ENCODE measurements around the gene SRGAP3. TPM values are rescaled to one million over a fixed set of nuclear protein-coding genes. Genes with fewer than 3 reads are reported as not detected.

SRGAP3 gene
- total and polyA plus RNA-seq, 5 donors = 1.4 to 7.9 (median 2.7) TPM

- intact Hi-C loops (cut with DNase I) = no loop called here
- peaks cover 2% of the 10 kb centered on the region for H3K4me1 ChIP-seq (ENCODE audit: control insufficient read depth, insufficient read depth, low read length)
- no peak for ATAC-seq
Observed at GRCh38 chr3:8992854-8993253, 256.6 kb downstream of the SRGAP3 start.

DNA sequence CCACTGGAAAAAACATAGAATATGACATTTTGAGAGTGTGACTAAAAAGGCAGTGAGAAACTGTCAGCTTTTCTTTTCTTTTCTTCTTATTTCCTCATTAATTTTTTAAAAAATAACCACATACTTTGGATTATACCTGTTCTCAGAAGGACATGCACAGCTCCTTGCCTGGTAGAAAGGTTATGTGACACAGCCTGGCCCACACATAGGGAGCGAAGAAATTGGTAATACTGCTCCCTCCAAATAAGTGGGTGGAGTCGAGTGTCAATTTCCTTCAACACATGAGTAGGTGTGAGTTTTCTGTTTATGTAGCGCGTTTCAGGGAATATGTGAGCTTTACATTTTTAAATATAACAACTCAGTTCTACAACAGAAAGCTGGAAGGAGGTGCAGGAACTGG is 257.2 kb downstream of the SRGAP3 start:
- ATAC-seq (no peak), DNase-seq (no peak)
- H3K4me1 ChIP-seq (ENCODE audit: control insufficient read depth, insufficient read depth, low read length) = peaks cover 2% of the 10 kb centered on the region
- intact Hi-C loops (cut with DNase I) = no loop called here
- WGBS = 87% methylated on average over 4 of the region's 4 CpGs
- no peaks in the 10 kb centered on the region for H3K9me3 ChIP-seq (ENCODE audit: control insufficient read depth, low read length)
- H3K27me3 ChIP-seq (ENCODE audit: control insufficient read depth, insufficient read depth) = no peaks in the 10 kb centered on the region
- no peak overlapping the region for H3K4me3 ChIP-seq (ENCODE audit: low read length)
- H3K27ac ChIP-seq (ENCODE audit: low read length) = no peak overlapping the region

More at GRCh38 chr3:8992854-8993253, 256.6 kb downstream of the SRGAP3 start:
- no peak for DNase-seq
- Histone ChIP-seq H3K27me3 (ENCODE audit: control insufficient read depth, insufficient read depth) (no peaks in the 10 kb centered on the region), H3K4me3 (ENCODE audit: low read length) (no peak overlapping the region), H3K27ac (ENCODE audit: low read length) (no peak overlapping the region), H3K9me3 (ENCODE audit: control insufficient read depth, low read length) (no peaks in the 10 kb centered on the region)
- WGBS = 80% methylated on average over 11 of the region's 11 CpGs

GRCh38 chr3:8990266-8991215 is 258.9 kb downstream of the SRGAP3 start:
- Histone ChIP-seq H3K27me3 (ENCODE audit: control insufficient read depth, insufficient read depth) (no peaks in the 10 kb centered on the region), H3K4me1 (ENCODE audit: control insufficient read depth, insufficient read depth, low read length) (no peaks in the 10 kb centered on the region), H3K4me3 (ENCODE audit: low read length) (no peak overlapping the region), H3K9me3 (ENCODE audit: control insufficient read depth, low read length) (no peaks in the 10 kb centered on the region), H3K27ac (ENCODE audit: low read length) (no peak overlapping the region)
- intact Hi-C loops (cut with DNase I) = no loop called here
- ATAC-seq (no peak), DNase-seq (peak in 1 of 3 donors; percentile 40)
- WGBS = 94% methylated on average over 36 of the region's 36 CpGs

DNA sequence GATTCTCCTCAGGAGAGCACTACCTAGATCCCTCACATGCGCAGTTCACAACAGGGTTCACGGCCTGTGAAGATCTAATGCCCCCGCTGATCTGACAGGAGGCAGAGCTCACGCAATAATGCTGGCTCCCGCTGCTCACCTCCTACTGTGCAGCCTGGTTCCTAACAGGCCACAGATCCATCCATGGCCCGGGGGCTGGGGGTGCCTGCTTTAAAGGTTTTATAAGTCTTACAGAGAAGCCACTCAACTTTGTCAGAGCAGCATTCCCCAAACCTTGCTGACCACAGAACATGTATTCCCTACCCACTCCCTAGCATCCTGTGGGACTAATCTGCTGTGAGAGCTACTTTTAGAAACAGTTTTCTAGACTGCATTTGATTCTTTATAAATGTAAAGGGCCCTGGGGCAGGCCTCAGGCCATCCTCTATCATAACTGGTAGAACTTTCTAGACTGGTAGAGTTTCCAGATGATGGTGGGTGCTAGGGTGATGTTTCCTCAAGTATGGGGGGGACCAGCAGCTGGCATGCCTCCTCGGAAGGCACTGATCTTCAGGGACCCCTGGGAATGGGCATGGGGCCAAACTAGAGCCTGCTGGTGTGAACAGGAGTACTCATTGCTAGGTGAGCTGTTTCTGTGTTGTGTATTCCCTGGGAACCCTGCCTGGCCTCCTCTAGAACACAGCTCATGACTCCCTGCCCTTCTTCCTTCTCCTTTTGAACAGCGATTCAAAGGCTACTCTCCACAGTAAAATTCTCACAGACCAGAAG is 260.5 kb downstream of the SRGAP3 start:
- Histone ChIP-seq H3K27me3 (ENCODE audit: control insufficient read depth, insufficient read depth) (no peaks in the 10 kb centered on the region), H3K9me3 (ENCODE audit: control insufficient read depth, low read length) (no peaks in the 10 kb centered on the region), H3K4me3 (ENCODE audit: low read length) (no peak overlapping the region), H3K27ac (ENCODE audit: low read length) (no peak overlapping the region), H3K4me1 (ENCODE audit: control insufficient read depth, insufficient read depth, low read length) (no peaks in the 10 kb centered on the region)
- DNase-seq = no peak
- intact Hi-C loops (cut with DNase I) = loop anchor here in 3 of 4 donors (2.0 to 5.0 kb wide), 3 partner anchors 78 to 313 kb away; no protein-coding TSS in a partner anchor
- WGBS = 90% methylated on average over 8 of the region's 8 CpGs
- no peak for ATAC-seq

DNA sequence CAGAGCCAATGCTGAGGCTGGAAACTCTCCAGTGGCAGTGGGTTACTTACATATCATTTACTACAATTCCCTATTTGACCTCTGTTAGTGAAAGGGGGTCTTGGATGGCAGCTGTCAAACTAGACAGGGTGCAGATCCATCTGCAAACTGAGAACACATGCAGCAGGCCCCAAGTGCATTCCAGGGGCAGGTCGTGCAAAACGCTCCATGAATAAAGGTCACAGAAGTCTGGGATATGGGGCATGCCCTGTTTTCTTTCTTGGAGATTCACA is 261.1 kb downstream of the SRGAP3 start:
- intact Hi-C loops (cut with DNase I) = loop anchor here in 3 of 4 donors (2.0 to 5.0 kb wide), 3 partner anchors 78 to 314 kb away; no protein-coding TSS in a partner anchor
- ATAC-seq (no peak), DNase-seq (no peak)
- no peak overlapping the region for H3K27ac ChIP-seq (ENCODE audit: low read length)
- no peaks in the 10 kb centered on the region for H3K4me1 ChIP-seq (ENCODE audit: control insufficient read depth, insufficient read depth, low read length)
- no peak overlapping the region for H3K4me3 ChIP-seq (ENCODE audit: low read length)
- no peaks in the 10 kb centered on the region for H3K27me3 ChIP-seq (ENCODE audit: control insufficient read depth, insufficient read depth)
- WGBS = 61% methylated on average over 2 of the region's 2 CpGs
- no peaks in the 10 kb centered on the region for H3K9me3 ChIP-seq (ENCODE audit: control insufficient read depth, low read length)

GRCh38 chr3:8987645-8988383 is 261.6 kb downstream of the SRGAP3 start:
- DNase-seq (peak; percentile 58 to 86 (median 77)), ATAC-seq (peak; percentile 54 to 68)
- no peak overlapping the region for H3K4me3 ChIP-seq (ENCODE audit: low read length)
- H3K4me1 ChIP-seq (ENCODE audit: control insufficient read depth, insufficient read depth, low read length) = no peaks in the 10 kb centered on the region
- WGBS = 32% methylated on average over 15 of the region's 15 CpGs
- H3K27ac ChIP-seq (ENCODE audit: low read length) = no peak overlapping the region
- no peaks in the 10 kb centered on the region for H3K9me3 ChIP-seq (ENCODE audit: control insufficient read depth, low read length)
- intact Hi-C loops (cut with DNase I) = loop anchor here in 3 of 4 donors (2.0 to 5.0 kb wide), 3 partner anchors 79 to 314 kb away; no protein-coding TSS in a partner anchor
- H3K27me3 ChIP-seq (ENCODE audit: control insufficient read depth, insufficient read depth) = no peaks in the 10 kb centered on the region

- WGBS = 82% methylated on average over 6 of the region's 6 CpGs
- Histone ChIP-seq H3K27me3 (ENCODE audit: control insufficient read depth, insufficient read depth) (no peaks in the 10 kb centered on the region), H3K4me1 (ENCODE audit: control insufficient read depth, insufficient read depth, low read length) (no peaks in the 10 kb centered on the region), H3K4me3 (ENCODE audit: low read length) (no peak overlapping the region), H3K27ac (ENCODE audit: low read length) (no peak overlapping the region), H3K9me3 (ENCODE audit: control insufficient read depth, low read length) (no peaks in the 10 kb centered on the region)
- ATAC-seq = no peak
- intact Hi-C loops (cut with DNase I) = loop anchor here in 2 of 4 donors (5.0 kb wide), 2 partner anchors 80 to 315 kb away; no protein-coding TSS in a partner anchor
- DNase-seq = no peak
Observed at GRCh38 chr3:8987226-8987625, 262.2 kb downstream of the SRGAP3 start.

DNA sequence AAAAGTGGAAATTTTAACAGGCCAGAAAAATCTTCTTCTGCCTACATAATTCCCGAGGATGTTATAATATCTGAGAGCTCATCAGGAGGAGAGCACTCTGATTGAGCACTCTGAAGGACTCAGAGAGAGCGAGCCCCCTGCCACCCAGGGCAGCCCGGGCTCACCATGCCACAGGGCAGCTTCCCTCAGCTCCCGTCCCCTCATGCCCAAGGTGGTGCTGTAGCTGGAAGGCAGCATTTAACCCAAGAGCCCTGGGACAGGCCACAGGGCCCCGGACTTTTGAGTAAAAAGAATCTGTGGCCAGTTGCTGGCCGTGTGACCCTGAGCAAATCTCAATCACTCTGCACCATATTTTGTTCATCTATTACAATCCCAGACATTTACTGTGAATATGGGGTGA is 262.7 kb downstream of the SRGAP3 start:
- Histone ChIP-seq H3K4me3 (ENCODE audit: low read length) (no peak overlapping the region), H3K27ac (ENCODE audit: low read length) (no peak overlapping the region), H3K9me3 (ENCODE audit: control insufficient read depth, low read length) (no peaks in the 10 kb centered on the region), H3K27me3 (ENCODE audit: control insufficient read depth, insufficient read depth) (no peaks in the 10 kb centered on the region), H3K4me1 (ENCODE audit: control insufficient read depth, insufficient read depth, low read length) (no peaks in the 10 kb centered on the region)
- ATAC-seq (no peak), DNase-seq (no peak)
- 85% methylated on average over 6 of the region's 6 CpGs for WGBS
- intact Hi-C loops (cut with DNase I) = loop anchor here in 2 of 4 donors (5.0 kb wide), 2 partner anchors 81 to 316 kb away; no protein-coding TSS in a partner anchor

DNA sequence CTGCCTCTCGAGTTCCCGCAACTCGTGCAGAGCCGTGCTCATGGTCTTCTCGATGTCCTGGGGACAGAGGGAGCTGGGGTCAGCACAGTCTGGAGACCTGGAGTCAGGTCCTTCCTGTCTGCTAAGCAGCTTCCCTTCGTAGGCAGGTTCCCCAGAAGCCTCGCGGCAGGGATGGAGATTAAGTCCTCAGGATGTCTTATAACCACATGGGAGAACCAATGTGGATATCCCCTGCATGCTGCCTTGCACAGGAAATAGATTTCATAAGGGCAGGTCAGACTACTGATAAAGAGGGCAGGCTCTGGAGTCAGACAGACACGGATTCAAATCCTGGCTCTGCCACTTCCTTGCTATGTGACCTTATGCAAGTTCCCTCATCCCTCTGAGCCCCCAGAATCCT is 263.6 kb downstream of the SRGAP3 start:
- Histone ChIP-seq H3K27me3 (ENCODE audit: control insufficient read depth, insufficient read depth) (no peaks in the 10 kb centered on the region), H3K4me1 (ENCODE audit: control insufficient read depth, insufficient read depth, low read length) (no peaks in the 10 kb centered on the region), H3K27ac (ENCODE audit: low read length) (no peak overlapping the region), H3K9me3 (ENCODE audit: control insufficient read depth, low read length) (no peaks in the 10 kb centered on the region), H3K4me3 (ENCODE audit: low read length) (no peak overlapping the region)
- no peak for DNase-seq
- WGBS = 75% methylated on average over 9 of the region's 9 CpGs
- ATAC-seq = no peak
- intact Hi-C loops (cut with DNase I) = loop anchor here in 2 of 4 donors (5.0 kb wide), 2 partner anchors 81 to 316 kb away; no protein-coding TSS in a partner anchor

DNA sequence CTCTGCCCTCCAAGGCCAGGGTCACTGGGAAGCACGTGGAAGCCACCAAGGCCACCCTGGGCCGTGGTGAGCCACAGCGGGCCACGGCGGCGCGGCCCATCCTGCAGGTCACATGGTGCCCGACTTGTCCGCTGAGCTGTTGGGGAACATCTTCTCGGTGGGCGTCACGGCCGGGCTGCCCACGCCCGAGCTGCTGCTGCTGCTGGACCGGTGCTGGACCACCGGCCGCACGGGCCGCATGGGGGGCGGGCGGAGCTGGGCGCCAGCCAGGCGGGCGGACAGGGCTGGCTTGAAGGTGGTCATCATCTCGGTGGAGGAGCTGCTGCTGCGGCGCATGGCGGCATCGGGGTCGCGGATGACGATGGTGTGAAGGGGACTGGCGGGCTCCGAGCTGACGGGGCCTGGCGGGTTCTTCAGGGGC is 264.0 kb downstream of the SRGAP3 start:
- H3K27ac ChIP-seq (ENCODE audit: low read length) = no peak overlapping the region
- H3K27me3 ChIP-seq (ENCODE audit: control insufficient read depth, insufficient read depth) = no peaks in the 10 kb centered on the region
- intact Hi-C loops (cut with DNase I) = loop anchor here in 2 of 4 donors (5.0 kb wide), 2 partner anchors 82 to 317 kb away; no protein-coding TSS in a partner anchor
- no peak overlapping the region for H3K4me3 ChIP-seq (ENCODE audit: low read length)
- ATAC-seq (no peak), DNase-seq (peak in 1 of 3 donors; percentile 53)
- no peaks in the 10 kb centered on the region for H3K4me1 ChIP-seq (ENCODE audit: control insufficient read depth, insufficient read depth, low read length)
- 98% methylated on average over 37 of the region's 37 CpGs for WGBS
- no peaks in the 10 kb centered on the region for H3K9me3 ChIP-seq (ENCODE audit: control insufficient read depth, low read length)

All from right cardiac atrium (tissue), 5 donors.